T-helper 1 cell treated with Interleukin-12 subunit alpha and Interleukin-12 subunit beta and Interleukin-4 antibody, amounts not matched to agents 30 μg/mL and 1 μg/mL, for 36 hours (primary cell): ENCODE results near the gene CENPP.

Experiments
- H3K27ac Mint-ChIP-seq: one replicate; pipeline ENCODE4 v1.8.0; 2021; ENCODE audit warnings: mild to moderate bottlenecking, mixed read lengths
- H3K27me3 Mint-ChIP-seq: one replicate; pipeline ENCODE4 v1.8.0; 2021; ENCODE audit warnings: low read depth, mixed read lengths
- H3K36me3 Mint-ChIP-seq: one replicate; pipeline ENCODE4 v1.8.0; 2021; ENCODE audit warnings: low read depth, mixed read lengths
- H3K4me1 Mint-ChIP-seq: one replicate; pipeline ENCODE4 v1.8.0; 2021; ENCODE audit warnings: low read depth, mixed read lengths
- H3K4me3 Mint-ChIP-seq: one replicate; pipeline ENCODE4 v1.8.0; 2021; ENCODE audit warnings: mild to moderate bottlenecking, moderate library complexity, mixed read lengths
- H3K9me3 Mint-ChIP-seq: one replicate; pipeline ENCODE4 v1.8.0; 2021; ENCODE audit warnings: mixed read lengths

Gene CENPP

DNA sequence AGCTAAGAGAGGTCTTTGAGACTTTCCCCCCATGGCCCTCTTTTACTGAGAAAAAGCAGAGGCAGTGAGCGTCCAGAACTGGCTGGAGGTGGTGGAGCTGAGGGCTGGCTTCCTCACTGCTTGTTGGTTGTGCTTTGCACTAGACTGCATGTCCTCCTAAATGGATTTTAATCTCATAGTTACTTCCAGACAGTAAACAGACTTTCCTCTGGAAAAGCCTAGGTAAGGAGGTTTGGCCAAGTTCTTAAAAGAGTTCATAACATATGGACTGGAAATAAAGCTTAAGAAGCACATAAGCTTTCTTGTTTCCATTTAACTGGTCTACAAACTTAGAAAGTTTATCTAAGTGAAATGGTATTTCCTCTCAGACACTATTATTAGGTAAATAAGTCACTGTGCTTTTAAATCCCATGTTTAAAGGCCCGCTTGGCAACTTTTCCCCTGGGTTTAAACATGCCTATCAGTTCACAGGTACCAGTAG is 154.6 kb downstream of the CENPP start:
- H3K27ac Mint-ChIP-seq, result no peak overlapping the region
- H3K9me3 Mint-ChIP-seq, result no peaks in the 10 kb centered on the region
- no peak overlapping the region for H3K4me3 Mint-ChIP-seq
- H3K27me3 Mint-ChIP-seq, result no peaks in the 10 kb centered on the region
- H3K4me1 Mint-ChIP-seq, result peaks cover 6% of the 10 kb centered on the region
- H3K36me3 Mint-ChIP-seq, result no peaks in the 10 kb centered on the region

DNA sequence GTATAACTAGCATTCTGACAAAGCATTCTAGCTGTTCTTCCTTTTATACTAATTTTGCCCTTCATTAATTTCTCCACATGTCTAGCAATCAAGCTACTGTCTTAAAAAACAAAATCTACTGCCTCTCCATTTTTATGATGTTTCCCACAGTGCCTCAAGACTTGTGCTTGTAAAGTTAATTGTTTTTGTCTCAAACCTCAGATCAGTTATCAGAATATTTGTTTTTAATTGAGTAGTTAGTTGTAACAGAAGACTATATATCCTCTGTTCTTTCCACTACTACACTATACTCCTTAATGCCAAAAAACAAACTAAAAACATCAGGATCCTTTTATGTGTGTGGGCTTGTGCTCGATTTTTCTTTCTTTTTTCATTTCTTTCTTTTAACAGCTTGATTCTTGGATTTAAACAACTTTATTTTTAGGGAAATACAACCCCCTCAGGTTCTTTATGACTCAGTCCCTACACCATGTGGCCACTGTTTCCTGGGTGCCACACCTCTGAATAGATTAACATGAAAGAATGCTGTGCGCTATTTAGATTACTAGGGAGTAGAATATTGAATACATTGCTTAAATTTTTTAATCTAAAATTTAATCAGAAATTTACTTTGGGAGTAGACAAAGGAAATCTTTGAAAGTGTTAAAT is 155.4 kb downstream of the CENPP start:
- Mint-ChIP-seq H3K4me1 (peaks cover 6% of the 10 kb centered on the region), H3K27me3 (no peaks in the 10 kb centered on the region), H3K9me3 (no peaks in the 10 kb centered on the region), H3K27ac (peak overlapping the region; percentile 39), H3K36me3 (no peaks in the 10 kb centered on the region), H3K4me3 (no peak overlapping the region)

DNA sequence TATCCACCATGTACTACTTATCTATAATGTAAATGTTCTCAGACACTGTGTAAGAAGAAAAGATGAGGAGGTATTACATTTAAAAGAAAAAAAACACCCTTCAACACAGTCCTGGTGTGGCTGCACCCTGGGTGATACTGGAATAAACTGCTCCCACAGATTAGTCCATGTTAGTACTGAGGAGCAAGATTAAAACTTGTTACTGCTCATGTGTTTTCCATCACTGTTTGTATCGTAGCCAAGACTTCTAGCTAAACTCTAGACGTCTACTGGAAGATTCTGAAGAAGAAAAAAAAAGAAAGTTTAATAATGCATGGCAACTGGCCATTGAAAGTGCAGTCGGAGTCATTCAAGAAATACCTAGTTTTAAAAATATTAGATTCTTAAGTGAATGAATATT is 156.6 kb downstream of the CENPP start, which contains the start of gene ASPN:
Gene ASPN (minus strand): TSS at position 178 of the 400 bp plus-strand sequence.
- H3K9me3 Mint-ChIP-seq, result no peaks in the 10 kb centered on the region
- H3K4me1 Mint-ChIP-seq, result peaks cover 6% of the 10 kb centered on the region
- no peaks in the 10 kb centered on the region for H3K36me3 Mint-ChIP-seq
- no peaks in the 10 kb centered on the region for H3K27me3 Mint-ChIP-seq
- H3K27ac Mint-ChIP-seq, result no peak within 1 kb of the TSS
- H3K4me3 Mint-ChIP-seq, result no peak within 1 kb of the TSS

GRCh38 chr9:92482805-92483204 is 157.1 kb downstream of the CENPP start:
- peaks cover 6% of the 10 kb centered on the region for H3K4me1 Mint-ChIP-seq
- H3K9me3 Mint-ChIP-seq, result no peaks in the 10 kb centered on the region
- H3K36me3 Mint-ChIP-seq, result no peaks in the 10 kb centered on the region
- no peak overlapping the region for H3K27ac Mint-ChIP-seq
- H3K4me3 Mint-ChIP-seq, result no peak overlapping the region
- no peaks in the 10 kb centered on the region for H3K27me3 Mint-ChIP-seq

DNA sequence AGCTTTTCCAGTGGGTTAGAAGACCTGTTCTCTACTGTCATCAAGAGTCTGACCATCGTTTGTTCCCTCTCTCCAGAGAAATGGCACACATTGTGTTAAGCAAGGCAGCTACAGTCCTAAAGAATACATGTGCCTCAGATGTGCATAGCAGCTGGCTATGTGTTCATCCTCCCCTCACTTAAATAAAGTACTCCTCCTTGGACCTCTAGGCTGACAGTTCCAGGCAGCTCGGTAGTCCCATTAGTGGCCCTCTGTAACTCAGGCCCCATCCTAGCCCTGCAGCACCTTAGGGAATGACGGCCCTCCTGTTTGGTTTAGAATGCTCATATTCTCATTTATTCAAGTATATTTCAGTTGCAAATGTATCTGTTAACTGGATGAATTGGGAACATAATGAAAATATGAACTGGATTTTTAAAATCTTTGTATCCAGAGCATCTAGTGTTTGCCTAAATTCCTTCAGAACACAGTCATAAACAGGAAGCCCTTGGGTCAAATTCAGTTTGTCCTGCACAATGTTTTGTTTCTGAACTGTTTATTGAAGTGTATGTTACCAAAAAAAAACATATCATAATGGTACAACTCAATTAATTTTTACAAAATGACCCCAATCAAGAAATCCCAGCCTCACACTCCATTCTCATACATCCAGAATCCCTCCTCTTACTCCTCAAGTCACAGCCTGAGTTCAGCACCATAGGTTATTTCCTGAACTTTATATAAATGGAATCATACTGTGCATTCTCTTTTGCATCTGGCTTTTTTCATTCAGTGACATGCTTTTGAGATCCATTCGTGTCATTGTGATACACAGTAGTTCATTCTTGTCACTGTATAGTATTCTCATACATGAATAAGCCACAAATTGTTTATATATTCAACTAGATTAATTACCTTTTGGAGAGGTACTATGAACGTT is 158.1 kb downstream of the CENPP start:
- Mint-ChIP-seq H3K36me3 (no peaks in the 10 kb centered on the region), H3K4me1 (peaks cover 6% of the 10 kb centered on the region), H3K9me3 (no peaks in the 10 kb centered on the region), H3K4me3 (no peak overlapping the region), H3K27me3 (no peaks in the 10 kb centered on the region), H3K27ac (no peak overlapping the region)

DNA sequence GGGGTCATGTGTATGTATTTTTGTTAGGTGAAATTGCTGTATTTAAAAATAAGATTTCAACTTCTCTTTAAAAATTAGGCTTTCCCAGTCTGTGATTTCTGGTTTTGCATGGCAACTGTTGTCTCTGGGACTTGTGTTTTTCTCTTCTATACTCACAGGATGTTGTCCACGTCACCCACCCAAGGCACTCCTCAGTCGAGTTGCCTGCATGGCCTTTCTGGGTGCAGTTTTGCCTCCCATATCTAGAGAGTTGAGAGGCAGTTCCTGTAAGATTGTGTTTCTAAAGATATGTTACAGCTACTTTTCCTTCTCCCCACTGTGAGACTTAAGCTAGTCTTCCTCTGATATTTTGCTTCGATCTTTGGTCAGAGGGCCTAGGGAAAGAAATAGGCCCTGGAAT is 158.8 kb downstream of the CENPP start:
- H3K27me3 Mint-ChIP-seq, result no peaks in the 10 kb centered on the region
- no peaks in the 10 kb centered on the region for H3K9me3 Mint-ChIP-seq
- peaks cover 6% of the 10 kb centered on the region for H3K4me1 Mint-ChIP-seq
- no peak overlapping the region for H3K27ac Mint-ChIP-seq
- no peak overlapping the region for H3K4me3 Mint-ChIP-seq
- no peaks in the 10 kb centered on the region for H3K36me3 Mint-ChIP-seq

GRCh38 chr9:92486371-92486770 is 160.6 kb downstream of the CENPP start:
- Mint-ChIP-seq H3K9me3 (no peaks in the 10 kb centered on the region), H3K27ac (no peak overlapping the region), H3K27me3 (no peaks in the 10 kb centered on the region), H3K4me3 (no peak overlapping the region), H3K36me3 (no peaks in the 10 kb centered on the region), H3K4me1 (peaks cover 4% of the 10 kb centered on the region)

GRCh38 chr9:92488681-92489550 is 163.2 kb downstream of the CENPP start:
- H3K4me3 Mint-ChIP-seq, result no peak overlapping the region
- H3K36me3 Mint-ChIP-seq, result no peaks in the 10 kb centered on the region
- no peaks in the 10 kb centered on the region for H3K27me3 Mint-ChIP-seq
- H3K9me3 Mint-ChIP-seq, result no peaks in the 10 kb centered on the region
- H3K4me1 Mint-ChIP-seq, result peaks cover 3% of the 10 kb centered on the region
- no peak overlapping the region for H3K27ac Mint-ChIP-seq

DNA sequence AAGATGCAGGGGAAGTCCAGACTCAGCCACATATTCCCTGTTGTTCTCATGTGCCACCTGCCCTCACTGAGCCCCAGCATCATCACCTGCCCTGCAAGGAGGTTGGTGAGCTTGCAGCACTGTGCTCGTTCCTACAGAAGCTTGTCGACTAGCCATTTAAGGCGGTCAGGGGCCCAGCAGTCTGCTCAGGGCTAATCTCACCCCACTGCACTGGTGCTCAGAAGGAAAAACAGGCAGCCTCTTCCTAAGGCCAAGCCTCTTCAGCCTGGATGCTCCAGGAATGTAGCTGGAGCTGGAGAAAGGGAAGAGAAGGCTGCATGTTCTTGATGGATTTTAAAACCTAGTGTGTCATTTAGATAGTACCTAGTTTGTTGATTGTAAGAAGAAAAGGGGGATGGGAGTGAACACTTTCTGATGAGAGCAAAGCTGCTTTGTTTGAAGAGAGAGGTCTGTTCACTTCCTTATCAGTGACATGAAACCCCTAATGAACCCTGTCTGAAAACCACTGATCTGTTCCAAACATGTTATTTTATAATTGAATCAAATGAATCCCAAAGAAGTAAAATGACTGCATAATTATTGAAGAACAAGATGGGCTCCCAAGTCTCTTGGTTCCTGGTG is 167.1 kb downstream of the CENPP start:
- Mint-ChIP-seq H3K27me3 (no peaks in the 10 kb centered on the region), H3K4me3 (no peak overlapping the region), H3K36me3 (no peaks in the 10 kb centered on the region), H3K27ac (no peak overlapping the region), H3K9me3 (no peaks in the 10 kb centered on the region), H3K4me1 (peaks cover 3% of the 10 kb centered on the region)

- H3K36me3 Mint-ChIP-seq, result no peaks in the 10 kb centered on the region
- H3K27me3 Mint-ChIP-seq, result no peaks in the 10 kb centered on the region
- H3K9me3 Mint-ChIP-seq, result no peaks in the 10 kb centered on the region
- H3K4me1 Mint-ChIP-seq, result peaks cover 3% of the 10 kb centered on the region
- H3K27ac Mint-ChIP-seq, result no peak overlapping the region
- H3K4me3 Mint-ChIP-seq, result no peak overlapping the region
Observed at GRCh38 chr9:92493749-92494387, 168.1 kb downstream of the CENPP start.

DNA sequence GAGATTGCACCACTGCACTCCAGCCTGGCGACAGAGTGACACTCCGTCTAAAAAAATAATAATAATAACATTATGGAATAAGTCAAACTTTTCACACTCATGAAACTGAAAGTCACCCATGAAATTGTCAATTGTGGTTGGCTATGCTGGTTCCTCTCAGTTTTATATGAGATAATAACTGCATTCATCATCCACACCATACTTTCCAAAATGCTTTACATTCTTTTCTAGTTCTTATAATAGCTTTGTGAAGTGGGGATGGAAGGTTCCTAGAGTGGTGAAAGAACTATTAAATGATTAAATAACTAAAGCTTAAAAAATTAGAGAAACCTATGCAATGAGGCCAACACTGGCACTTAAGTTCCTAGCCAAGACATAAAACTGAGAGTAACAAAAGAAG is 169.1 kb downstream of the CENPP start:
- Mint-ChIP-seq H3K4me1 (peaks cover 3% of the 10 kb centered on the region), H3K4me3 (no peak overlapping the region), H3K27me3 (no peaks in the 10 kb centered on the region), H3K36me3 (no peaks in the 10 kb centered on the region), H3K27ac (no peak overlapping the region), H3K9me3 (no peaks in the 10 kb centered on the region)

- Mint-ChIP-seq H3K27me3 (no peaks in the 10 kb centered on the region), H3K36me3 (no peaks in the 10 kb centered on the region), H3K9me3 (no peaks in the 10 kb centered on the region), H3K4me1 (no peaks in the 10 kb centered on the region), H3K27ac (no peak overlapping the region), H3K4me3 (no peak overlapping the region)
Observed at GRCh38 chr9:92496396-92497176, 170.8 kb downstream of the CENPP start.

DNA sequence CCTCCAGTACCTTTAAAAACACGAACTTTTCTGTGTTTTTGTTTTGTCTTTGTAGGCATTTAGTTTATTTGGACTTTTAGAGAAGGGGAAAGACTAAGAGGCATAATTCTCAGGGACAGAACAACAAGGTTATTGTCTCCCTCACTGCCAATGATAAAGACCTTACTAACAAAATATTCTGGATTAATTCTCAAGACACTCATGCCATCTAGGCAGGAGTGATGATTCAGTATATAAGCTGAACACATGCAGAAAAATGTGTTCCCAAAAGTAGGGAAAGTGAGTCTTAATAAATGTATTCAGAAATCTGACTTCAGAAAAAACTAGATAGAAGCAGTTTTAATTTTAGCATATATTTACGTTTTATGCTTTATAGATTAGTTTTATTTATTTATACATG is 173.9 kb downstream of the CENPP start:
- Mint-ChIP-seq H3K36me3 (no peaks in the 10 kb centered on the region), H3K27me3 (no peaks in the 10 kb centered on the region), H3K27ac (no peak overlapping the region), H3K4me3 (no peak overlapping the region), H3K4me1 (no peaks in the 10 kb centered on the region), H3K9me3 (no peaks in the 10 kb centered on the region)
